Transverse colon (tissue), 4 donors: ENCODE data around the gene MEDAG. TPM values are rescaled to one million over a fixed set of nuclear protein-coding genes. Genes with fewer than 3 reads are reported as not detected.
A peak's percentile ranks its signal among the peaks of the same experiment; 100 is the strongest.

Experiments used
- DNase-seq: peaks from one replicate; pipeline ENCODE4 v3.0.0-alpha.2; 2019
- H3K27ac ChIP-seq, 4 donors: fragments of 200-600 bp; sonication (generic); 2 replicates each; pipeline ENCODE4 v1.5.1; 2016 to 2018; ENCODE audit warnings: inconsistent platforms in 4 of 4
- H3K27me3 ChIP-seq: fragments of 200-600 bp; sonication (generic); 2 replicates; pipeline ENCODE4 v1.5.1; 2017; ENCODE audit warnings: inconsistent platforms
- H3K36me3 ChIP-seq, 4 donors: fragments of 200-600 bp; sonication (generic); 2 replicates each; pipeline ENCODE4 v1.5.1; 2017 to 2019; ENCODE audit warnings: inconsistent platforms in 4 of 4
- H3K4me1 ChIP-seq, 4 donors: fragments of 200-600 bp; sonication (generic); 2 replicates each; pipeline ENCODE4 v1.5.1; 2017 to 2020; ENCODE audit warnings: inconsistent platforms in 4 of 4
- H3K4me3 ChIP-seq, 4 donors: fragments of 200-600 bp; sonication (generic); 1 replicate in 1 of 4; 2 replicates in 3 of 4; pipeline versions ENCODE4 v1.5.1 to v1.6.1; 2017 to 2019; ENCODE audit warnings: inconsistent platforms in 4 of 4
- H3K9me3 ChIP-seq, 2 donors: fragments of 200-600 bp; sonication (generic); 2 replicates each; pipeline ENCODE4 v1.5.1; 2017 to 2019; ENCODE audit warnings: inconsistent platforms in 2 of 2
- EP300 ChIP-seq: sonication (generic); formaldehyde crosslinking; IDR thresholded peaks from one replicate; pipeline ENCODE4 v1.6.1; 2017; ENCODE audit warnings: antibody characterized with exemption, low read depth
- POLR2A ChIP-seq: fragments of 450-650 bp; IDR thresholded peaks from one replicate; pipeline ENCODE4 v1.6.1; 2016; ENCODE audit warnings: antibody characterized with exemption, mild to moderate bottlenecking, moderate library complexity
- POLR2AphosphoS5 ChIP-seq, 3 donors: sonication (generic); formaldehyde crosslinking; IDR thresholded peaks; one replicate each; pipeline ENCODE4 v1.6.1; 2016; ENCODE audit warnings: antibody characterized with exemption in 3 of 3
- WGBS, 2 donors: methylation state at CpG; one replicate each; pipeline ENCODE4 v1.1.5; 2018; ENCODE audit warnings: low coverage in 1 of 2; 5-methylcytosine and 5-hydroxymethylcytosine counted together
- in situ Hi-C, 4 donors: fragments of 200-750 bp; cut with MboI; loops; one replicate each; pipeline versions ENCODE4 v1.15.0 to v1.15.1; 2017; ENCODE audit warnings: low sequenced_read_pairs in 3 of 4, low pct_ligation_motif_present in 1 of 4, low pct_unique_long_range_greater_than_20kb in 1 of 4
- intact Hi-C: fragments of 100-400 bp; cut with DNase I; formaldehyde crosslinking; loops from one replicate; pipeline ENCODE4 v1.15.1; 2023; ENCODE audit warnings: low total_unique reads
- total RNA-seq, 4 donors: library from RNA; depleted of rRNA; stranded (reverse); fragments of >200 nt; gene quantifications; one replicate each; pipeline ENCODE4 v1.1.0, GENCODE V29; 2016
- TF ChIP-seq, protein P1 (sequence below), 5 experiments: fragments of 200-600 bp in 3 of 5; fragments of 450-650 bp in 2 of 5; sonication (generic) in 3 of 5; IDR thresholded peaks; 1 replicate in 2 of 5; 2 replicates in 3 of 5; pipeline ENCODE4 v1.5.1; 2016 to 2017; ENCODE audit warnings: antibody characterized with exemption in 5 of 5, inconsistent platforms in 3 of 5, mild to moderate bottlenecking in 2 of 5, moderate library complexity in 1 of 5

The MEDAG gene
- total RNA-seq, 4 donors from 2014 or later = 5.4 to 30.8 (median 10.0) TPM

GRCh38 chr13:30873499-30873898, 32.6 kb upstream of the MEDAG start:
- no peak for TF ChIP-seq EP300
- TF ChIP-seq, protein P1, sequence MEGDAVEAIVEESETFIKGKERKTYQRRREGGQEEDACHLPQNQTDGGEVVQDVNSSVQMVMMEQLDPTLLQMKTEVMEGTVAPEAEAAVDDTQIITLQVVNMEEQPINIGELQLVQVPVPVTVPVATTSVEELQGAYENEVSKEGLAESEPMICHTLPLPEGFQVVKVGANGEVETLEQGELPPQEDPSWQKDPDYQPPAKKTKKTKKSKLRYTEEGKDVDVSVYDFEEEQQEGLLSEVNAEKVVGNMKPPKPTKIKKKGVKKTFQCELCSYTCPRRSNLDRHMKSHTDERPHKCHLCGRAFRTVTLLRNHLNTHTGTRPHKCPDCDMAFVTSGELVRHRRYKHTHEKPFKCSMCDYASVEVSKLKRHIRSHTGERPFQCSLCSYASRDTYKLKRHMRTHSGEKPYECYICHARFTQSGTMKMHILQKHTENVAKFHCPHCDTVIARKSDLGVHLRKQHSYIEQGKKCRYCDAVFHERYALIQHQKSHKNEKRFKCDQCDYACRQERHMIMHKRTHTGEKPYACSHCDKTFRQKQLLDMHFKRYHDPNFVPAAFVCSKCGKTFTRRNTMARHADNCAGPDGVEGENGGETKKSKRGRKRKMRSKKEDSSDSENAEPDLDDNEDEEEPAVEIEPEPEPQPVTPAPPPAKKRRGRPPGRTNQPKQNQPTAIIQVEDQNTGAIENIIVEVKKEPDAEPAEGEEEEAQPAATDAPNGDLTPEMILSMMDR (IDR thresholded peaks at IDR 0.05) = no peak
- no peak for TF ChIP-seq POLR2A
- no peak for TF ChIP-seq POLR2AphosphoS5 (IDR thresholded peaks at IDR 0.05)
- Histone ChIP-seq H3K27me3 (no peaks in the 10 kb centered on the region), H3K27ac (peak overlapping the region; percentile 32 to 81 (median 56)), H3K4me3 (no peak overlapping the region), H3K36me3 (no peaks in the 10 kb centered on the region), H3K4me1 (peaks cover 6 to 23% (median 10%) of the 10 kb centered on the region in 4 donors), H3K9me3 (no peaks in the 10 kb centered on the region)
- intact Hi-C loops = no loop called here
- DNase-seq = no peak
- WGBS, 2 donors = 76 to 82% methylated on average over 4 to 5 of the region's 5 CpGs
- in situ Hi-C loops = no loop called here

DNA sequence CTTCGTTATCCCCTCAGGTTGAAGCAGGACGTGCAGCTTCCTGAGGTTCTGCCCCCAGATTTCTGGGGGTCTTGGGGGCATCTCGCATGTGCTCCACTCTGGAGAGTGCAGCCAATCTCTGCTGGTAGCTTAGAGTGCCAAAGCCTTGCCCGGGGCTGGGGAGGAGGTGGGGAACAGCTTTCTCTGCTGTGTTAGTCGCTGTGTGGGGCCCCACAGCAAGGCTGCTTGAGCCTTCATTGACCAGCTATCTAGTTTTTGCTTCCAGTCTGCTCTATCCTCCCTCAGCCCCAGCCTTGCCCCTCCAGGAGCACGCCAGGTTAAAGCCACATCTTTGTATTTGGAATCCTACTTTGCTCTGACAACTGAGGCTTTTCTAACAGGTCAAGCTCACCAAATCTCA, 32.0 kb upstream of the MEDAG start:
- H3K4me3 ChIP-seq = no peak overlapping the region
- no peaks in the 10 kb centered on the region for H3K27me3 ChIP-seq
- no peak for DNase-seq
- in situ Hi-C loops = no loop called here
- intact Hi-C loops = no loop called here
- peaks cover 6 to 23% (median 7%) of the 10 kb centered on the region in 4 donors for H3K4me1 ChIP-seq
- H3K27ac ChIP-seq = no peak overlapping the region
- no peaks in the 10 kb centered on the region for H3K9me3 ChIP-seq
- TF ChIP-seq, protein P1 (IDR thresholded peaks at IDR 0.05) = no peak
- no peak for TF ChIP-seq POLR2AphosphoS5 (IDR thresholded peaks at IDR 0.05)
- TF ChIP-seq EP300 = no peak
- TF ChIP-seq POLR2A = no peak
- H3K36me3 ChIP-seq = no peaks in the 10 kb centered on the region
- WGBS, 2 donors = 84% methylated on average over 6 of the region's 6 CpGs; no CpG with 5 or more reads in 1 of the 2 donors

DNA sequence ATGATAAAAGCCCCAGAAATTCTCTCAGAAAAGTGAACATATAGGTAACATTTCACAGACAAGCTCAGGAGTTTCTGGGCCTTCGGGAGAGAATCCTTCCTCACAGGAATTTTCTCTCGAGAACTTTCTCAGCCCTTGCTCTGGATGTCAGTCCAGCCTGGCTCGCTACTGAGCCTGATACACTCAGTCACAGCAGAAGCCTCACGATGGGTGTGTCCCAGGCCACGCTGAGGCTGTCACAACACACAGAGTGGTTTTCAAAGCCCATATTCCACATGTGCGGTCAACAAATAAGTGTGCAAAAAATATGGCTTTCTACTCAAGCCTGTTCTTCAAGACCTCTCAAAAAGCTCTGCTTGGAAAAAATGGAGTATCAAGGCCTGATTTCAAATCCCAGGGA, 31.5 kb upstream of the MEDAG start:
- Histone ChIP-seq H3K27ac (no peak overlapping the region), H3K4me1 (peaks cover 3 to 19% (median 7%) of the 10 kb centered on the region in 4 donors), H3K27me3 (no peaks in the 10 kb centered on the region), H3K36me3 (no peaks in the 10 kb centered on the region), H3K9me3 (no peaks in the 10 kb centered on the region), H3K4me3 (no peak overlapping the region)
- in situ Hi-C loops (no loop called here), intact Hi-C loops (no loop called here)
- 92% methylated on average over 6 of the region's 6 CpGs; no CpG with 5 or more reads in 1 of the 2 donors for WGBS, 2 donors
- DNase-seq = no peak
- TF ChIP-seq POLR2AphosphoS5 (IDR thresholded peaks at IDR 0.05) (no peak), EP300 (no peak), POLR2A (no peak)
- TF ChIP-seq, protein P1 (IDR thresholded peaks at IDR 0.05) = no peak

DNA sequence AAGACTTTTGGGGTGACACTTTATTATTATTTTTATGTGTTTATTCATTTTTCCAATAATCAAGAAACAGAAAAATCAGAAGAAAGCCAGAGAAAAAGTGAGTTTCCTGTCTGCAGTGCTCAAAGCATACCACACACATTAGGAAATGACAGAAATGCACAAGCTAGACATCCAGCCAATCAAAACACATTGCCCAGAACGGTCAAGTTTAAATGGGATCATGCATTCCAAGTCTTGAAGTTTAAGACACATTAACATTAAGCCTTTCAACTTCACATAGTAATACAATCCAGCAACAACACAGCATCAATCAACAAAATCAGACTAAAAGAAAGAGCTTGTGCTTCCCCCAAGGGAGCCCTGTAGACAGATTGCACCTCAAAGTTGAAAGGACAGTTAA, 28.7 kb upstream of the MEDAG start:
- WGBS, 2 donors = 0 to 17% methylated on average over 1 of the region's 1 CpG
- in situ Hi-C loops = no loop called here
- intact Hi-C loops = no loop called here
- Histone ChIP-seq H3K9me3 (no peaks in the 10 kb centered on the region), H3K36me3 (no peaks in the 10 kb centered on the region), H3K27me3 (no peaks in the 10 kb centered on the region), H3K27ac (no peak overlapping the region), H3K4me3 (no peak overlapping the region), H3K4me1 (peaks cover 0 to 17% (median 7%) of the 10 kb centered on the region in 4 donors)
- no peak for TF ChIP-seq EP300
- TF ChIP-seq, protein P1 (IDR thresholded peaks at IDR 0.05) = no peak
- TF ChIP-seq POLR2A = no peak
- no peak for TF ChIP-seq POLR2AphosphoS5 (IDR thresholded peaks at IDR 0.05)
- DNase-seq = no peak
